Activated CD8-positive, alpha-beta memory T cell treated with anti-CD3 and anti-CD28 coated beads, Interleukin-2, amount 50 U/mL, for 4 hours (primary cell): Measurements from ENCODE around the gene OPA3.

Experiments
- DNase-seq: peaks from one replicate; pipeline ENCODE4 v3.0.0-alpha.2; 2020

Gene OPA3

DNA sequence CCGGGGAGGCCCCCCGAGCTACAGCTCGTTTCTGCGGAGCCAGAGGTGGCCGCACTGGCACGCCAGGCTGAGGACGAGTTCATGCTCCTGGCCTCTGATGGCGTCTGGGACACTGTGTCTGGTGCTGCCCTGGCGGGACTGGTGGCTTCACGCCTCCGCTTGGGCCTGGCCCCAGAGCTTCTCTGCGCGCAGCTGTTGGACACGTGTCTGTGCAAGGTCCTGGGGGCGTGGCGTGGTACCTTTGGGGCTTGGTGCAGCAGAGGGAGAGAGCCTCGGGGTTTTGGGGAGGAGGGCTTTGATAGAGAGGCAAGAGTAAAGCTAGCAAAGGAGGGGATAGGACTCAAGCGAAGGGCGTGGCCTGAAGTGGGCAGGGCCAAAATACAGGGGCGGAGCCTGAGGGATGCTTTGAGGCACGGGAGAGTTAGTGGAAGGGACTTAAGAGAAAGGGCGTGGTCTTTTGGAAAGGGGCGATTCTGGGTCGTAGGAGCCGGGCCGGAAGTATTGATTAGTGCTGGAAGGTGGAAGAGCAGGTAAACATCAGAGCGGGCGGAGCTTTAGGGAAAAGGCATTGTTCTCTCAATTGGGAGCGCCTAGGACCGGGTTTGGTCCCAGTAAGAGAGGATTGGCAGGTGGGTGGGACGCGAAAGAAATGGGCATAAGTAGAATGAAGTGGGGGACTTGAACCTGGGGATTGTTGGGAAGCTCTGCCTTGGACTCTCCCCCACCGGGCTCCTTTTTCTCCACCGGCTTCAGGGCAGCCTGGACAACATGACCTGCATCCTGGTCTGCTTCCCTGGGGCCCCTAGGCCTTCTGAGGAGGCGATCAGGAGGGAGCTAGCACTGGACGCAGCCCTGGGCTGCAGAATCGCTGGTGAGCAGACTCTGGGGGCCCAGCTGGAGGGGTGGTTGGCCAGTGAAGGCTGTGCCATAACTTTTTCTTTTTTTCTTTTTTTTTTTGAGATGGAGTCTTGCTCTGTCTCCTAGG lies 85.1 kb downstream of the OPA3 start:
- peak; percentile 68 for DNase-seq

DNA sequence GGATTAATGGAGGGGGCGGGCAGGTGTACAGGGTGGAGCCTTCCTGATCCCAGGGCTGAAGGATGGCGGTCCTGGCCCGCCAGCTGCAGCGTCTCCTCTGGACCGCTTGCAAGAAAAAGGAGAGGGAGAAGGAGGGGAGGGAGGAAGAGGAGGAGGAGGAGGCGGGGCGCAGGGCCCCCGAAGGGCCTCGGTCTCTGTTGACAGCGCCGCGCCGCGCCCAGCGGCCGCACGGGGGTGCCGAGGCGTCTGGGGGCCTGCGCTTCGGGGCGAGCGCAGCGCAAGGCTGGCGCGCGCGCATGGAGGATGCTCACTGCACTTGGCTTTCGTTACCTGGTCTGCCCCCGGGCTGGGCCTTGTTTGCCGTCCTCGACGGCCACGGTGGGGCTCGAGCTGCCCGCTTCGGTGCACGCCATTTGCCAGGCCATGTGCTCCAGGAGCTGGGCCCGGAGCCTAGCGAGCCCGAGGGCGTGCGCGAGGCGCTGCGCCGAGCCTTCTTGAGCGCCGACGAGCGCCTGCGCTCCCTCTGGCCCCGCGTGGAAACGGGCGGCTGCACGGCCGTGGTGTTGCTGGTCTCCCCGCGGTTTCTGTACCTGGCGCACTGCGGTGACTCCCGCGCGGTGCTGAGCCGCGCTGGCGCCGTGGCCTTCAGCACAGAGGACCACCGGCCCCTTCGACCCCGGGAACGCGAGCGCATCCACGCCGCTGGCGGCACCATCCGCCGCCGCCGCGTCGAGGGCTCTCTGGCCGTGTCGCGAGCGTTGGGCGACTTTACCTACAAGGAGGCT lies 86.0 kb downstream of the OPA3 start, which contains the start of gene PPM1N:
TSS of gene PPM1N (plus strand) at position 33 of the 785 bp plus-strand sequence. CDS start at position 63, 30 bp downstream.
- peak; percentile 73 for DNase-seq

DNA sequence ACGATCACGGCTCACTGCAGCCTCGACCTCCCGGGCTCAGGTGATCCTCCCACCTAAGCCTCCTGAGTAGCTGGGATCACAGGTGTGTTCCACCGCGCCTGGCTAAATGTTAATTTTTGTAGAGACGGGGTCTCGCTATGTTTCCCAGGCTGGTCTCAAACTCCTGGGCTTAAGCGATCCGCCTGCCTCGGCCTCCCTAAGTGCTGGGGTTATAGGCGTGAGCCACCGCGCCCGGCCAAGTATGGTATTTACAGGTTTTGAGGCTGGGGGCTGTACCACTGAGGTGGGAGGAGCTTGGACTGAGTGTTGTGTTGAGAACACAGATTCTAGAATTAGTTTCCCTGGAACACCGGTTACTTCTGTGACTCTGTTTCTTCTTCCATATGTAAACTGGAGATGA lies 86.8 kb downstream of the OPA3 start:
- DNase-seq, result no peak

DNA sequence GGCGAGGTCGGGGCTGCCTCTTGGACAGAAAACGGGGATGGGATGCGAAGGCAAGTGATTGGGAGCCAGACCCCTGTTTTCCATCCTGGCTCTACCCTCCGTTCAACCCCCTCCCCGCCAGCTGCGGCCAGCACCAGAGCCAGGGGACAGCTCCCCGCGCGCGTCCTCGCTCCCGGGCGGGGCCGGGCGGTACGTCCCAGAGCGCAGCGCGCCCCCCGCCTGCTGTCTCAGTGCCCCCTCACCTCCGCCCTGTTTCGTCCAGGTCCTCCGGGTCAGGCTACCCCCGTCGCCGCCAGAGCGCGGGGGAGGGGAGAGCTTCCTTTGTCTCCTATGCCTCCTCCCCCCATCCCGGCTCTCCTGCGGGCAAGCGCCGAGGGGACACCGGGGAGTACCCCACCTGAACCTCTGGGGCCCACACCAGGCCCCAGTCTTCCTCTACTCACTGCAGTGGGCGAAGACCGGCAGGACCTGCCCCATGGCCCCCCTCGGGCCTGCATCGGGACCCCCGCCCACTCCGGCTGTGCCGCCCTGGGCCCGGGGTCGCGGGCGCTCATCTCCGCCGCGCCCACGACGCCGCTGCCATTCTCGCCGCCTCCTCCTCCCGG lies 88.2 kb downstream of the OPA3 start:
- peak; percentile 48 for DNase-seq

DNA sequence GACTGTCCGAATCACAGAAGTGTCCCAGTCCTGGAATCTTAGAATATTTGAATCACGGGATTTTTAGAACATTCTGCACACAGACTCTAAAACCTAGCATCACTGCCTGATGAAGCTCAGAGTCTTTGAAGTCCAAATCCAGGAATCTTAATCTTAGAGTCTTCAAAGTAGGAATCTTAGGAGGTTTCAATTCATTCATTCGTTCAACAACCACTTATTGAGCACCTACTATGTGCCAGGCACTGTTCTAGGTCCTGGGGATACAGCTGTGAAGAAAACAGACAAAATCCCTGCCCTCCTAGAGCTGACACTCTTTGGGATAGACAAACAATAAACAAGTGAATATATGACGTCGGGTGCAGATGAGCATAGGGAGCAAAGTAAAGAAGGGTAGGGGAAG lies 89.4 kb downstream of the OPA3 start:
- DNase-seq, result no peak

DNA sequence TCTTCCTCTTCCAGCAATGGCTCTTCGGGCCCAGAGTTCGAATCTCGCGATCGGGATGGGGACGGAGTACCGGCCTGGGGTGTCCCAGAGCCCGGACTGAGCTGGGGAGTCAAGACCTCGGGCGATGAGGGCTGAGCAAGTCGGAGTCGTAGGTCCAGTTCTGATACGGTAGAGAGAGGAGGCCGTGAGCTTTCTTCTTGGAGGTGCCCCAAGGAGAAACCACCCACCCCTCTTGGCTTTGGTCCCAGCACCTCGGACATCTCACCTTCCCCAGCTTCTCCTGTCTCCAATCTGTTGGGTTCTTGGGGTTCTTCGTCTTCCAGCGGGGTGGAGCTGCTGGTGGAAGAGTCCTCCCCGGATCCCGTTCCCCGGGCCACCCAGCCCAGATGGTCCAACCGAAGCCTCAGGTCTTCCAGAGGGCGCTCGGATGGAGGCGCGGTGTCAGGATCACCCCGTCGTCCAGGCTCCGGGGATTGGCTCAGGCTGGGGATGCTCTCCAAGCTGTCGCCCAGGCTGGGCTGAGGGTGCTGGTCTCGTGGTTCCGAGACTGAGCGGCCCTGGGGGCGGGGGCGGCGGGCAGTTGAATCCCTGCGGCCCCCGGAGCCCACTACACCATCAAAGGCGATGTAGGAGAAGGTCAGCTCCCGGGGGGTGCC lies 90.2 kb downstream of the OPA3 start:
- no peak for DNase-seq

DNA sequence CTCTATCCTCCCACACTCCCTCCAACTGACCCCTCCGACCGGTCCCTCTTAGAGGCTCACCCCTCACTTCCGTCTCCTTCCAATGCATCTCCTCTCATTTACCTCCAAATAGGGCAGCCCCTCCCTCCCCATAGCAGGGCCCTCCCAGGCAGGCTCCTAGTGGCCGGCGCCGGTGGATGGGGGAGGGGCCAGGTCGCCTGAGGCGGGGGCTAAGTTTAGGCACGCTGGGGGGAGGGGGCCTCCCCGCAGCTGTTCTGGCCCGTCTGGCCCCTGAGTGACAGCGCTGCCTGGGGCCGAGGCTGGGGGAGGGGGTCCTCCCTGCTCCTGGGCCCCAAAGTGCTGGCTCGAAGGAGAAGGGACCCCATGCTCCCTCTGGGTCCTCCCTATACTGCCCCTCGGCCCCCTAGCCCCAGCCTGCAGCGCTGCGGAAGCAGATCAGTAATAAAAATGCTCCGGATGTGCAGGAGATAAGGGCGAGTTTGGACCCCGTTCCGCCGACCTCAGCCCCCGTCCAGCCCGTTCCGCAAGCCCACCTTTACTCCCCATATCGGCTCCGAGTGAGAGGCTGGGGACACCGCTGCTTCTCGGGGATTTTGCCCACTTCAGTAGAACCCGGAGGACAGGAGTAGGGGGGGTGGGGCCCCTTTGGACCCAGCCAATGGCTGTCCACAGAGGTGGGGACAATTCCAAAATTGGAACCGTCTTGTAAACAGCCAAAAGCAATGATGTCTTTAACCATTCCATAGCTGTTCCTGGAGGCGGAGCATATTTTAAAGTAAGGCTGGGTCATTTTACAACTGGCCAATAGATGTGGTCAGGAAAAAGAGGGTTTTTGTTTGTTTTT lies 91.8 kb downstream of the OPA3 start:
- no peak for DNase-seq

DNA sequence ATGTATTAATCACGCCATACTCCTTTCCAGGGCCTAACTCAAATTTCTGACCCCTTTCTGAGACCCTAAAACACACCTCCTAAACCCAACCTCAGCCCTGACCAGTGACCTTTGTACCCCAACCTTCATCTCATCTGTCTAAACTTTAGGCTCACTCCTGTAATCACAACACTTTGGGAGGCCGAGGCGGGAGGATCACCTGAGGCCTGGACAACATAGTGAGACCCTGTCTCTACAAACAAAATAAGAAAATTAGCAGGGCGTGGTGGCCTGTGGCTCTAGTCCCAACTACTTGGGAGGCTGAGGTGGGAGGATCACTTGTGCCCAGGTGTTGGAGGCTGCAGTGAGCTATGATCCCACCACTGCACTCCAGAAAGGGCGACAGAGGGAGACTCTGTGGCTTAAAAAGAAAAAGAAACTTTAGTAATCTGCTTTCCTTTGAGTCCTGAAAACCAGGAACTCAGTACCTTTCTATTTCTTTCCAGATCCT lies 92.4 kb downstream of the OPA3 start:
- DNase-seq, result no peak

DNA sequence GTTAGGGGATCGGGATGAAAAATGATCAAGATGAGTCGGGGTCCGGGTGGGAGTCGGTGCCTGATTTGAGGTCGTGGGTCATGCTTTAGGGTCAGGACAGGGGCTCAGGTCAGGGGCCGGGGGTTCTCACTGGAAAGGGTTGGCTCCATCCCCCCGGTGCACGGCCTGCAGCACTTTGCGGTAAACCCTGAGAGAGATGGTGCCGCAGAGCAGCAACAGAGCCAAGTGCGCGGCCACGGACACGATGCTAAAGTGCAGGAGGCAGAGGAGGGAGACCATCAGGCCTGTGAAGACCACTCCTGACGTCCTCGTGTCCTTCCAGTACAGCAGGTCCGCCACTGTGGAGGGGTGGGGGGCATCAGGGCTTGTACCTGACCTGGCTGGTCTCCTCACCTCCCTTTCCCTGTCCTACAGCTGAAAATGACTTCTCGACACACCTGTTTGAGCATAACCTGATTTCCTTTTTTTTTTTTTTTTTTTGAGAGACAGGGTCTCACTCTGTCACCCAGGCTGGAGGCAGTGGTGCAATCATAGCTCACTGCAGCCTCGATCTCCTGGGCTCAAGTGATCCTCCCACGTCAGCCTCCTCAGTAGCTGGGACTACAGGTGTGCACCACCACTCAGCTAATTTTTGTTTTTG lies 95.3 kb downstream of the OPA3 start:
- no peak for DNase-seq

DNA sequence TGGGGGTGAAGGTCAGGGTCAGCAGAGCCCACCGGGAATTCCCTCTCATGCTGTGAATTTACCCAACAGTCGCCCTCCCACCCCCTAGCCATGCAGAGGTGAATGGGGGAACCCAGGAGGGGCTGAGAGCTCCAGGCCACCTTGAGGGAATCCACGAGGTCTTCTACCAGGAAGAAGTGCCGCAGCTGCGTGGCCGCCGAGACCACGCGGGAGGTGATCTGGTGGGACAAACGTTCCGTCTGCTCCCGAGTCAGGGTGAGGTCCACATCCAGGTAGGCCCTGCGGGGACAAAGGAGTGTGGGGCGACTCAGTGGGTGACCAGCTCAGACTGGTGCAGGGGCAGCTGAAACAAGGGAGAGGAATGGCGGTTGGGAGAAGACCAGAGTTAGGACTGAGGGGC lies 95.9 kb downstream of the OPA3 start:
- no peak for DNase-seq

DNA sequence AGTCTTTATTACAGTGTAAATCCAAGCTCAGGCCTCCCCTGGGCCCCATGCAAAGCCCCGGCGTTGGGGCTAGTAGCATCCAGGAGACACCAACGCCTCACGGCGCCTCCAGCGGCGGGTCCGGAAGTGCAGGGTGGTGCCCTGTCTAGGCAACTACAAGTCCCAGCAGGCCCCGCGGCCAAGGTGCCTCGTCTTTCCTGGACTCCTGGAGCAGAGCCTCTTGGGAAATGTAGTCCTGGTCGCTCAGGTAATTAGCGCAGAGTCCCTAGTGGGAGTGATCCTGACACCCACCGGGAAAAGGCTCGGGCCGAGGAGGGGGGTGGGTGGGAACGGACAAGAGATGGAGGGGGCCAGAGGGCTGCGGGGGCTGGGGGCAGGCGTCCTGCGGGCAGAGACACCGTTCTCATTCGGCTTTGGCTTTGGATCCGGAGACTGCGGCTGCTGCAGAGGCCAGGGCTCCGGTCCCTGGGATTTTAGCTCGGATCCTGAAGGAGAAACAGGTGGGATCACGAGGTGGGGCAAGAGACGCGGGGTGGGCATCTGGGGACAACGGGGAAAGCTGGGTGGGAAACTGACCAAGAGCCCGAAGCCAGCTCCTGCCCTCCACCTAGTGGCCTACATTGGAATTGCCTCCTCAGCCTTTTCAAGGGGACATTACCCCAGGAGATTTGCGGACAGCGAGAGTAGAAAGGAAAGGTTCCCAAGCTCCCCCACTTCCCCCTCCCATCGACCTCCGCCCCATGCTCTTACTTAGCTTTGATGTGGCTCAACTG lies 99.1 kb downstream of the OPA3 start:
- DNase-seq, result peak; percentile 98

DNA sequence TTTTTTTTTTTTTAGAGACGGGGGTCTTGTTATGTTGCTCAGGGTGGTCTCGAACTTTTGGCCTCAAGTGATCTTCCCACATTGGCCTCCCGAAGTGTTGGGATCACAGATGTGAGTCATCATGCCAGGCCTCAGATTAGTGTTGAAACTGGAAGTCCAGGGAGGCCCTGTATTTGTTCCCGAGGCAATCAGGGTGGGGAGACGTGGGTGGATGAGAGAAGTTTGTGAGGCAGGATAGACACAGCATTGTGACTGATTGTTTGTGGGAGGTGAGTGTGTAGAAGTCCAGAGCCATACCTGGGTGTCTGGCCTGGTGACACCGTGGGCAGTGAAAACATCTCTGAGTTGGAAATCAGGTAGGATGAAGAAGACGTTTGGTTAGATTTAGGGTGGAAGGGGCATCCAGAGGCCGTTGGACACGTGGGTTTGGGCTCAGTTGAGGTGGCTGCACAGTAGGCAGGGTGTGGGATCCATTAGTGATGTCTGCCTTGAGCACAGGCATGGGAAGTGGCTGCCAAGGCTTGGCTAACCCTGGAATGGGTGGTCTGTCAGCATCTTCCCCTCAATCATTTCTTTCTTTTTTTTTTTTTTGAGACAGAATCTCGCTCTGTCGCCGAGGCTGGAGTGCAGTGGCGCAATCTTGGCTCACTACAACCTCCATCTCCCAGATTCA lies 100.2 kb downstream of the OPA3 start:
- no peak for DNase-seq

DNA sequence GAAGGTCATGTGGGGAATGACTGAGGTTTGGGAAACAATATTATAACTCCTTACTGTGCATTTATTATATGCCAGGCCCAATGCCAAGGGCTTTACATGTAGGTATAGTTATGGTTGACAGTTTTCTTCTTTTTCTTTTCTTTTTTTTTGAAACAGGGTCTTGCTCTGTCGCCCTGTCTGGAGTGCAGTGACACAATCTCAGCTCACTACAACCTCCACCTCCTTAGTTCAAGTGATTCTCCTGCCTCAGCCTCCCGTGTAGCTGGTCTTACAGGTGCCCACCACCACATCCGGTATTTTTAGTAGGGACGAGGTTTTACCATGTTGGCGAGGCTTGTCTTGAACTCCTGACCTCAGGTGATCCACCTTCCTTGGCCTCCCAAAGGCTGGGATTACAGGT lies 101.6 kb downstream of the OPA3 start:
- no peak for DNase-seq

DNA sequence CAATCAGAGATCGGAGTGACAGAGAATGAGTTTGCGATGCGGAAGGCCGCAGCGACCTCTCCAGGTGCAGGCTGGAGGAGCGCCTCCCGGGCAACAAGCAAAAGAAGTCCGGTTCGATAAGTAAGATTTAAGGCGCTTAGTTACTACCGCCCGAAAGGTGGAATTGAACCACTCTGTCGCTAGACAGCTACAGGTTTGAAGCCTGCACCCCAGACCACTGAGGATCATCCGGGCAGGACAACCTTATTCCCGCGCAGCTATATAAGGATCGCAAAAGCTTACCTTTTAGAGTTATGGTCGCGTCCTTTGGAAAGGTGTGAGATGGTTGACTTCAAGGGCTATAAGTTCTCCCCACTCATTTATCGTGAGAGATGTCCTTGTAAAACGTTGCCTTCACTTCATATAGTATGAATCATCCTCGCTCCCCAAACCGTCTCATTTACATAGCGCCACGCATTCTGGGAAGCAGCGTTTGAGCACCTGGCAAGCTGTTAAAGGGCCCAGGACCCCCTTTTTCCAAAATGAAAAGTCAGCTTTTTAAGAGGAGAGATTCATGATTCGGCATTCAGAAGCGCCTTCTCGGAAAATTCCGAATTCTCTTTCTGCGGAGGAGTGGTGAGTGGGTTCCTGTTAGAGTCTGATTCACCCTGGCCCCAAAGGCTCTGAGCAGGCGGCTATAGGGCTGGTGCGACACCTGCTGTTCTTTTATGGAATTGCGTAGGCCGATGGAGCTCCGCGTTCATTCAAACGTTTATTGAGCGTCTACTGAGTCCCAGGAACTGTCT lies 106.0 kb downstream of the OPA3 start:
- peak; percentile 90 for DNase-seq

DNA sequence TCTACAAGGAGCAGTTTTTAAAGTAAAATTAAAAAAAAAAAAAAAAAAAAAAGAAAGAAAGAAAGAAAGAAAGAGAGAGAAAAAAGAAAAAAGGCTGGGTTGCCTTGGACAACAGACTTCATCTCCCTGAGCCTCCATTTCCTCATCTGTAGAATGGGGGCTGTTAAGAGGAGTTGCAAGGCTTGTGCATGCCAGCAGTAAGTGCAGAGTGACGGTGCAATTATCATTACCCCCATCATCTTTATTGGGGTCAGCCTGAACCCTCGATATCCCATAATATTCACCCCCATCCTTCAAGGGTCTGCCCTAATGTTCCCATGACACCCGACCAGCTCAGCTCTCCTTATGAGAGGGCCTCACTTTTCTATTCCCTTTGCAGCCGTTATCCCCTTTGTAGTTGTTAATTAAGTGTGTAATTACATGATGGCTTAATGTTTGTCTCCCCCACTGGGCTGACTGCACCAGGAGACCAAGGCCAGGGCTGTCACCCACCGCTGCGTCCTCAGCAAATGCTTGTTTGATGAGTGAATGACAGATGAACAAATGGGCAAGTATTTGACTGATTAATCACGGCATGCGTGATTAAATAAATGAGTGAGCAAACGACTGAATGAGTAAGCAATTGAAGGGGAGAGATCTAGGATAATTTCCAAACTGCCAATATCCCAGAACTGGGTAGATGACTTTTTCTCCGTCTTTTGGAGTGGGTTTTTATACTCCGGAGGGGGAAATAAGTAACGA lies 106.7 kb downstream of the OPA3 start:
- DNase-seq, result no peak
